Immature natural killer cell (primary cell): ENCODE results near the gene RAB9A. TPM values are rescaled to one million over a fixed set of nuclear protein-coding genes. Genes with fewer than 3 reads are reported as not detected.
"Not testable (repeated sequence)": the region's sequence is repeated elsewhere in the genome, so short reads cannot be mapped to it uniquely, and the experiment has no call there.

ENCODE experiments used
- DNase-seq, 3 donors: peaks; one replicate each; pipeline ENCODE4 v3.0.0; 2022; ENCODE audit warnings: mixed read lengths in 1 of 3
- H3K27ac Mint-ChIP-seq, 6 donors: one replicate each; pipeline ENCODE4 v1.8.0; 2020; ENCODE audit warnings: mixed read lengths in 6 of 6, mild to moderate bottlenecking in 5 of 6, inconsistent platforms in 4 of 6, moderate library complexity in 3 of 6
- H3K27me3 Mint-ChIP-seq, 3 donors: one replicate each; pipeline ENCODE4 v1.8.0; 2020 to 2021; ENCODE audit warnings: low read depth in 3 of 3, mild to moderate bottlenecking in 3 of 3, mixed read lengths in 3 of 3, moderate library complexity in 3 of 3, inconsistent platforms in 1 of 3
- H3K36me3 Mint-ChIP-seq, 3 donors: one replicate each; pipeline ENCODE4 v1.8.0; 2020; ENCODE audit warnings: mixed read lengths in 3 of 3, inconsistent platforms in 2 of 3, mild to moderate bottlenecking in 2 of 3
- H3K4me1 Mint-ChIP-seq, 2 donors: one replicate each; pipeline ENCODE4 v1.8.0; 2020; ENCODE audit warnings: inconsistent platforms in 2 of 2, mild to moderate bottlenecking in 2 of 2, mixed read lengths in 2 of 2, moderate library complexity in 1 of 2
- H3K4me3 Mint-ChIP-seq, 5 donors: one replicate each; pipeline ENCODE4 v1.8.0; 2020; ENCODE audit warnings: mild to moderate bottlenecking in 5 of 5, mixed read lengths in 5 of 5, inconsistent platforms in 3 of 5, moderate library complexity in 3 of 5
- H3K9me3 Mint-ChIP-seq, 6 donors: one replicate each; pipeline ENCODE4 v1.8.0; 2020; ENCODE audit warnings: mild to moderate bottlenecking in 6 of 6, mixed read lengths in 6 of 6, inconsistent platforms in 4 of 6, moderate library complexity in 3 of 6
- polyA plus RNA-seq, 3 donors: library from polyadenylated mRNA; unstranded; fragments of 300-500 nt; fragmentation: Illumina TruSeq; gene quantifications; one replicate each; pipeline ENCODE4 v1.2.3, GENCODE V29; 2021

Gene RAB9A
- polyA plus RNA-seq, 3 donors from 2014 or later: 45.8 to 70.2 (median 48.0) TPM

DNA sequence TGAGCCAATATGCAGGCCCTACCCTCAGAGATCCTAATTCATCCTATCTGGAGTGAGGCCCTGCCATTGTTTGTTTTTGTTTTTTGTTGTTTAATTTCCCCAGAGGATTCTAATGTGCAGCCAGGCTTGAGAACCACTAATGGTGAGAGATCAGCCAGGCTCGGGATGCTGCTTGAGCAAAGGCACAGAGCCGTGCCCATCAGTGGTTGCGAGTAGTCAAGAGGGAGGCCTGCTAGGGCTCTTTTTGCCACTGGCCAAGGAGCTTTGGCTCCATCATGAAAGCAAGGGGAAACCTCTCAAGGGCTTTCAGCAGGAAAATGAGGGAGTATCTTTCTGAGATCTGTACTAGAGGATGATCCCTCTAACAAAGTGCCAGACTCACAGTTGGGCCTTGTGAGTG lies 33.3 kb upstream of the RAB9A start:
- H3K36me3 Mint-ChIP-seq: peaks cover 7 to 23% (median 20%) of the 10 kb centered on the region in 3 donors
- no peak for DNase-seq
- H3K4me3 Mint-ChIP-seq: no peak overlapping the region
- peaks cover 0 to 2% (median 0%) of the 10 kb centered on the region in 6 donors for H3K9me3 Mint-ChIP-seq
- H3K27me3 Mint-ChIP-seq: peaks cover 0 to 8% (median 0%) of the 10 kb centered on the region in 3 donors
- H3K4me1 Mint-ChIP-seq: peaks cover 25 to 45% of the 10 kb centered on the region in 2 donors
- H3K27ac Mint-ChIP-seq: peak overlapping the region in 4 of 6 donors; percentile 43 to 94 (median 57)

DNA sequence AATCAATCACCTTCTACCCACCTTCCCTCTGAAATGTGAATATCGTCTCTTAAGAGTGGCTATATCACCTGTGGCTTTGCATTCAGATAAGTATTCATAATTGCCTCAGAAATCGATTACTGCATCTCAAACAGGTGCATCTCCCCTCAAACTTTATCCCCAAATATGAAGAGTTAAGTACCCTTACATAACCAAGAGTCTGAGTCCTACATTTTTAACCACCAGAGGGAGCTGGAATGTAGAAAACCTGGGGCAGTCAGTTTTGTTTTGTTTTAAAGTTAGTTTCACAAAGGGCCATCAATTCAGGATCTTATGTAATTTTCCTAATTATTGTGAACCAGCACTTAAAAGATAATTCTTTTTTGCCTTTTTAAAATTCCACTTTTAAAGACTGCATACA lies 30.3 kb upstream of the RAB9A start:
- Mint-ChIP-seq H3K4me3 (peak overlapping the region in 2 of 5 donors; percentile 65 to 69), H3K27ac (peak overlapping the region; percentile 16 to 85 (median 76))
- peak; percentile 51 to 64 (median 61) for DNase-seq

GRCh38 chrX:13659063-13659462 lies 29.9 kb upstream of the RAB9A start:
- Mint-ChIP-seq H3K4me1 (peaks cover 9 to 25% of the 10 kb centered on the region in 2 donors), H3K9me3 (no peaks in the 10 kb centered on the region), H3K27ac (peak overlapping the region; percentile 16 to 85 (median 76)), H3K4me3 (peak overlapping the region in 2 of 5 donors; percentile 65 to 69), H3K27me3 (peaks cover 0 to 2% (median 2%) of the 10 kb centered on the region in 3 donors), H3K36me3 (peaks cover 7 to 52% (median 45%) of the 10 kb centered on the region in 3 donors)
- DNase-seq: no peak

More for the DNA sequence above, 30.3 kb upstream of the RAB9A start:
- Mint-ChIP-seq H3K9me3 (no peaks in the 10 kb centered on the region), H3K4me1 (peaks cover 12 to 30% of the 10 kb centered on the region in 2 donors), H3K27me3 (peaks cover 0 to 3% (median 2%) of the 10 kb centered on the region in 3 donors), H3K36me3 (peaks cover 7 to 48% (median 40%) of the 10 kb centered on the region in 3 donors)

GRCh38 chrX:13661735-13662288 lies 27.1 kb upstream of the RAB9A start:
- Mint-ChIP-seq H3K4me3 (peak overlapping the region in 1 of 5 donors; percentile 72), H3K27me3 (peaks cover 0 to 5% (median 0%) of the 10 kb centered on the region in 3 donors), H3K9me3 (no peaks in the 10 kb centered on the region), H3K4me1 (peaks cover 7 to 10% of the 10 kb centered on the region in 2 donors), H3K27ac (peak overlapping the region in 2 of 6 donors; percentile 72 to 83), H3K36me3 (peaks cover 7 to 56% (median 41%) of the 10 kb centered on the region in 3 donors)
- DNase-seq: no peak

DNA sequence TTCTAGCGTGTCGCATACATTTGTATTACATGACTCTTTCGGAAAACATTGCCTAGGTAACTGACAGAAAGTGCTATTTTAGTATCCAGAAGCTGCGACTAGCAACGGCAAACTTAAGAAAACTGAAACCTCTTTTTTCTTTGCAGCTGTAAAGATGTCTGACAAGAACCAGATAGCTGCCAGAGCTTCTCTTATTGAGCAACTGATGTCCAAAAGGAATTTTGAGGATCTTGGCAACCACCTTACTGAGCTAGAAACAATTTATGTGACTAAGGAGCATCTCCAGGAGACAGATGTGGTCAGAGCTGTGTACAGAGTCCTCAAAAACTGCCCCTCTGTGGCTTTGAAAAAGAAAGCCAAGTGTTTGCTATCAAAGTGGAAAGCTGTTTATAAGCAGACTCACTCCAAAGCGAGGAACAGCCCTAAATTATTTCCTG lies 26.6 kb upstream of the RAB9A start:
- Mint-ChIP-seq H3K27ac (peak overlapping the region in 2 of 6 donors; percentile 72 to 83), H3K9me3 (no peaks in the 10 kb centered on the region), H3K36me3 (peaks cover 7 to 52% (median 36%) of the 10 kb centered on the region in 3 donors), H3K27me3 (peaks cover 0 to 5% (median 0%) of the 10 kb centered on the region in 3 donors), H3K4me1 (peaks cover 7 to 10% of the 10 kb centered on the region in 2 donors), H3K4me3 (peak overlapping the region in 1 of 5 donors; percentile 72)
- peak in 1 of 3 donors; percentile 14 for DNase-seq

GRCh38 chrX:13664020-13664419 lies 24.9 kb upstream of the RAB9A start:
- Mint-ChIP-seq H3K27ac (no peak overlapping the region), H3K4me1 (peaks cover 4 to 6% of the 10 kb centered on the region in 2 donors), H3K27me3 (peaks cover 0 to 5% (median 0%) of the 10 kb centered on the region in 3 donors), H3K36me3 (peaks cover 4 to 52% (median 31%) of the 10 kb centered on the region in 3 donors), H3K4me3 (no peak overlapping the region), H3K9me3 (no peaks in the 10 kb centered on the region)
- no peak for DNase-seq

- Mint-ChIP-seq H3K4me3 (no peak overlapping the region), H3K27ac (peak overlapping the region in 1 of 6 donors; percentile 64), H3K4me1 (peaks cover 8% of the 10 kb centered on the region in 2 donors), H3K9me3 (no peaks in the 10 kb centered on the region), H3K27me3 (peaks cover 0 to 11% (median 7%) of the 10 kb centered on the region in 3 donors), H3K36me3 (peaks cover 12 to 56% (median 31%) of the 10 kb centered on the region in 3 donors)
- DNase-seq: no peak
These were observed 22.1 kb upstream of the RAB9A start for GRCh38 chrX:13666836-13667235.

DNA sequence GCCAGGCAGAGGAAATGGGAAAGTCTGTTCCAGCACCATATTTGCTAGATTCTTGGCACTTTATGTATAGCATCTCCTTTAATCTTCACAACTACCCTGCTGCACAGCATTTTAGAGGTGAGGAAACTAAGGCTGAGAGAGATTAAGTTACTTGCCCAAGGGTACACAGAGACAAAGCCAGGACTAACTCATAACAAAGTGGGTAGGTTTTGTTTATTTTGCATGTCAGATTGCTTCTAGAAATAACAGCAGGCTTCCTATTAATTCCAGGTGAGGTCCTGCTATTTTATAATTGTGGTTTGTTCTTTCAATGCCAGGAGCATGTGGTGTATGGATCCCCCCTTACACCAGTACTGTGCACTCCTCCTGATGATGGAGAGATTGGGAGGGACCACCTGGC lies 21.0 kb upstream of the RAB9A start:
- Mint-ChIP-seq H3K27me3 (peaks cover 0 to 11% (median 7%) of the 10 kb centered on the region in 3 donors), H3K36me3 (peaks cover 12 to 51% (median 34%) of the 10 kb centered on the region in 3 donors), H3K4me1 (peaks cover 8% of the 10 kb centered on the region in 2 donors), H3K9me3 (no peaks in the 10 kb centered on the region), H3K4me3 (no peak overlapping the region), H3K27ac (no peak overlapping the region)
- DNase-seq: no peak

DNA sequence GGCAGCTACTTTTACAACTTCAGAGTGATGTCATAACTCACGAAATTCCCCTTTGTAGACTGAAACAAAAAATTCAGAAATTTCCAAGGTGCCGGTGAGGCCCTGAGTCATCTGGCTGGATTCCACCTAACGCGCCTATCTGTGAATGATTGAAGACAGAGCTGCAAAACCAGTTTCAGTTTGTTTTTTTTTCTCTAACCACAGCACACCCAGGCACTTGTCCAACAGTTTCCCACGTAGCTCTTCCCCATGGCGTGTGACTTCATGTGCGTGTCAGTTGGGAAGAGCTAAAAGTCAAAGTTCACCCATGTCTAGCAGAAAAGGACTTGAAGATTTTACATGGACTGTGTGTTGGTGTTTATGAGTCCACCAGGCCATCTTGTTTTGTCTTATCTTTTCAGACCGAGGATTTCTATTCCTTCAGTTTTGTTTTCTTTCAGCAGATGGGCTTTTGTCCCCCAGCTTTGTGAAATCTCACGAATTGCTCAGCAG lies 19.6 kb upstream of the RAB9A start:
- no peaks in the 10 kb centered on the region for H3K9me3 Mint-ChIP-seq
- peaks cover 12 to 40% (median 22%) of the 10 kb centered on the region in 3 donors for H3K36me3 Mint-ChIP-seq
- H3K4me1 Mint-ChIP-seq: peaks cover 8% of the 10 kb centered on the region in 2 donors
- H3K27me3 Mint-ChIP-seq: peaks cover 0 to 9% (median 7%) of the 10 kb centered on the region in 3 donors
- peak overlapping the region; percentile 6 to 79 (median 47) for H3K4me3 Mint-ChIP-seq
- peak overlapping the region; percentile 76 to 91 (median 82) for H3K27ac Mint-ChIP-seq
- peak; percentile 28 to 51 (median 37) for DNase-seq

DNA sequence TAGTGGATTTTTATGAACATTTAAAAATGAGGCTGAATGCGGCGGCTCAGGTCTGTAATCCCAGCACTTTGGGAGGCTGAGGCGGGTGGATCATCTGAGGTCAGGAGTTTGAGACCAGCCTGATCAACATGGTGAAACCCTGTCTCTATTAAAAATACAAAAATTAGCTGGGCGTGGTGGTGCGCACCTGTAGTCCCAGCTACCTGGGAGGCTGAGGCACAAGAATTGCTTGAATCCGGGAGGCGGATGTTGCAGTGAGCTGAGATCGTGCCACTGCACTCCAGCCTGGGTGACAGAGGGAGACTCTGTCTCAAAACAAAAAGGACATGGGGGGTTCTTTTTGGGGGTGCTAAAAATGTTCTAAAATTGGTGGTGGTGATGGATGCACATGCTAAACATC lies 19.2 kb upstream of the RAB9A start:
- H3K27me3 Mint-ChIP-seq, H3K4me1 Mint-ChIP-seq, DNase-seq, H3K9me3 Mint-ChIP-seq: not testable (repeated sequence)
- Mint-ChIP-seq H3K4me3 (peak overlapping the region in 1 of 5 donors; percentile 79), H3K36me3 (peaks cover 12 to 37% (median 21%) of the 10 kb centered on the region in 3 donors), H3K27ac (peak overlapping the region; percentile 76 to 91 (median 82))

DNA sequence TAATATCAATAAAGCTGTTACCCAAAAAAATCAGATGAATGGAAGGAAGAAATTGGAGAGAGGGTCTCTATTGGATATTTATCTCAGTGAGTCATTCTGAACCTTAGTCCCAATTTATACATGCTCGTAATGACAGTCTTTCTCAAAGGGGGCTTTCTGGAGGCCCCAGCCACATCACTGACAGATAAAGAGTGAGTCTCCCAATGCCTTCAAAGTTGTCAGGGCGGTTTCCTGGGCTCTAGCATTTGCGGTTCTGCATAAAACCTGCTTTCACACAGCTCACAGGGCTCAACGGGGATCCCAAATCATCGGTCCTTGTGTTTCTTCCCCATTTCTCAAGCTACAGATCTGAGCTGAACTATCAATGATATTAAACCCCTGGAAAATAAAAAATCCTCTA lies 18.7 kb upstream of the RAB9A start:
- Mint-ChIP-seq H3K36me3 (peaks cover 12 to 33% (median 21%) of the 10 kb centered on the region in 3 donors), H3K4me1 (peaks cover 8% of the 10 kb centered on the region in 2 donors), H3K27ac (no peak overlapping the region), H3K9me3 (no peaks in the 10 kb centered on the region), H3K27me3 (peaks cover 0 to 9% (median 7%) of the 10 kb centered on the region in 3 donors), H3K4me3 (no peak overlapping the region)
- no peak for DNase-seq

GRCh38 chrX:13673016-13673415 lies 15.9 kb upstream of the RAB9A start:
- no peaks in the 10 kb centered on the region for H3K9me3 Mint-ChIP-seq
- peaks cover 6 to 8% of the 10 kb centered on the region in 2 donors for H3K4me1 Mint-ChIP-seq
- no peak overlapping the region for H3K27ac Mint-ChIP-seq
- H3K27me3 Mint-ChIP-seq: peaks cover 0 to 7% (median 7%) of the 10 kb centered on the region in 3 donors
- DNase-seq: no peak
- H3K36me3 Mint-ChIP-seq: peaks cover 12 to 32% (median 21%) of the 10 kb centered on the region in 3 donors
- no peak overlapping the region for H3K4me3 Mint-ChIP-seq

- H3K36me3 Mint-ChIP-seq: peaks cover 0 to 22% (median 10%) of the 10 kb centered on the region in 3 donors
- no peak overlapping the region for H3K4me3 Mint-ChIP-seq
- no peak for DNase-seq
- no peaks in the 10 kb centered on the region for H3K27me3 Mint-ChIP-seq
- peaks cover 0 to 2% (median 0%) of the 10 kb centered on the region in 6 donors for H3K9me3 Mint-ChIP-seq
- peaks cover 4 to 7% of the 10 kb centered on the region in 2 donors for H3K4me1 Mint-ChIP-seq
- no peak overlapping the region for H3K27ac Mint-ChIP-seq
These were observed 12.0 kb upstream of the RAB9A start for GRCh38 chrX:13676885-13677284.

DNA sequence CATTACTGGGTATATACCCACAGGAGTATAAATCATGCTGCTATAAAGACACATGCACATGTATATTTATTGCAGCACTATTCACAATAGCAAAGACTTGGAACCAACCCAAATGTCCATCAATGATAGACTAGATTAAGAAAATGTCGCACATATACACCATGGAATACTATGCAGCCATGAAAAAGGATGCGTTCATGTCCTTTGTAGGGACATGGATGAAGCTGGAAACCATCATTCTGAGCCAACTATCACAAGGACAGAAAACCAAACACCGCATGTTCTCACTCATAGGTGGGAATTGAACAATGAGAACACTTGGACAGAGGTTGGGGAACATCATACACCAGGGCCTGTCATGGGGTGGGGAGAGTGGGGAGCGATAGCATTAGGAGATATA lies 9.2 kb upstream of the RAB9A start:
- H3K27ac Mint-ChIP-seq, H3K9me3 Mint-ChIP-seq, DNase-seq, H3K4me3 Mint-ChIP-seq, H3K4me1 Mint-ChIP-seq, H3K27me3 Mint-ChIP-seq: not testable (repeated sequence)
- H3K36me3 Mint-ChIP-seq: peaks cover 0 to 16% (median 0%) of the 10 kb centered on the region in 3 donors
